Ovary (tissue), 3 donors: ENCODE measurements around the gene NAT16.

Source experiments
- CTCF ChIP-seq, 3 donors: fragments of 450-650 bp in 2 of 3; fragments of 200-600 bp in 1 of 3; IDR thresholded peaks; one replicate each; pipeline versions ENCODE4 v1.5.1 to v1.8.0; 2016 to 2022; ENCODE audit warnings: antibody characterized with exemption in 3 of 3, mild to moderate bottlenecking in 1 of 3
- POLR2A ChIP-seq: fragments of 450-650 bp; IDR thresholded peaks from one replicate; pipeline ENCODE4 v1.6.1; 2017; ENCODE audit warnings: antibody characterized with exemption, mild to moderate bottlenecking, moderate library complexity
- donor health status: DM: no; HTN: no; CAD: no.

GRCh38 chr7:101172005-101172853 lies 7.9 kb downstream of the NAT16 start:
- no peak for TF ChIP-seq POLR2A
- no peak for TF ChIP-seq CTCF (IDR thresholded peaks at IDR 0.05)
